ENCODE results near the gene TTC1.
"Not testable (repeated sequence)": the region's sequence is repeated elsewhere in the genome, so short reads cannot be mapped to it uniquely, and the experiment has no call there.

Gene TTC1

DNA sequence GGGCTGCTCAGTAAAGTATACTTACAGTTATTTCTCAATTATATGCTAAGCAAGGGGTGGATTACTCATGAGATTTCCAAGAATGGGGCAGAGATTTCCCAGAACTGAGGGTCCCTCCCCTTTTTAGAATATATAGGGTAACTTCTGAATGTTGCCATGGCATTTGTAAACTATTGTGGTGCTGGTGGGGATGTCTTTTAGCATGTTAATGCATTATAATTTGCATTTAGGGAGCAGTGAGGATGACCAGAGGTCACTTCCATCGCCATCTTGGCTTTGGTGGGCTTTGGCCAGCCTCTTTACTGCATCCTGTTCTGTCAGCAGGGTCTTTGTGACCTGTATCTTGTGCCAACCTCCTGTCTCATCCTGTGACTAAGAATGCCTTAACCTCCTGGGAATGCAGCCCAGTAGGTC is 35.5 kb downstream of the TTC1 start:
- DNase-seq = no peak

GRCh38 chr5:160044967-160045366 is 36.0 kb downstream of the TTC1 start:
- DNase-seq = no peak

DNA sequence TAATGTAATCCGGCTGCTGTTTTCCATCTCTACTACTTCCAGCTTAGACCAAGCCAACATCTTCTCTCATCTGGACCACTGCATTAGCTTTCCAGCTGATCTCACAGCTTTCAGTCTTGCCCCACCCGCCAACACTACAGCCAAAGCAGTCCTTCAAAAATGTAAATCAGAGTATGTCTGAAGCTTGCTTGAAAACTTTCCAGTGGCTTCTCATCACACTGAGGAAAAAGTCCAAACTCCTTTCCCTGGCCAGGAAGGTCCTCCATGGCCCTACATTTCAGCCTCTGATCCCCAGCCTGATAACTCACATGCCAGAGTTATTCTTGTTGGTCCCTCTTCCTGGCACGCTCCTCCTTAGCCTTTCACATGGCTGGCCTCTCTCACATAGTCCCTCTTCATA is 38.5 kb downstream of the TTC1 start:
- DNase-seq = no peak

- DNase-seq = no peak
These were observed 39.2 kb downstream of the TTC1 start for GRCh38 chr5:160048131-160048530.

DNA sequence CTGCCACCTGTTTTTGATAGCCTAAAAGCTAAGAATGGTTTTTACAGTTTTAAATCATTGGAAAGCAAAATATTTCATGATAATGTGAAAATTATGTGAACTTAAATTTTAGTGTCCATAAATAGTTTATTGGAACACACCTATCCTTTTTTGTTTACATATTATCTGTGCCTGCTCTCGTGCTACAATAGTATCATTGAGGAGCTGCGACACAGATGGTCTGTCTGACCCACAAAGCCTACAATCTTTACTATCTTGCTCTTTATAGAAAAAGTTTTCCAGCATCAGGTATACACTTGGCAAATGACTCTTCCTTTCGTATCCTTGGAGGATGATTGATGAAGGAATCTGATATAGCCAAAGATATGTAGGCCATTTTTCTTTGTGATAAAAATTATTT is 40.2 kb downstream of the TTC1 start:
- DNase-seq = no peak

DNA sequence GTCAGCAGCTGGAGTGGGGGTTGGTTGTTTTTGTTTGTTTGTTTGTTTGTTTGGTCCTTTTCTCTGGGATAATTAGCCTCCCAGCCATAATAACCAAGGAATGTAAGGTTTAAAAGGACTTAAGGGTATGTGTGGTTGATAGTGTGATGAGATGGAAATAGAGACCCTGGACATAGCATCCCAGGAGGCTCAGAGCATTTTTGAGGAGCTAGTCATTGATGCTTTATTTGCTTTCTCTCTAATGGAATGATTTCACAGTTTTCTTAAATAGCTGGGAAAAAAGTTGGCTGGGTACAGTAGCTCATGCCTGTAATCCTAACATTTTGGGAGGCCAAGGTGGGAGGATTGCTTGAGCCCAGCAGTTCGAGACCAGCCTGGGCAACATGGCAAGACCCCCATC is 45.1 kb downstream of the TTC1 start:
- no peak for DNase-seq

GRCh38 chr5:160054831-160055230 is 45.9 kb downstream of the TTC1 start:
- no peak for DNase-seq

- no peak for DNase-seq
These were observed 48.3 kb downstream of the TTC1 start for GRCh38 chr5:160057256-160057655.

GRCh38 chr5:160060001-160060400 is 51.1 kb downstream of the TTC1 start:
- DNase-seq = no peak

DNA sequence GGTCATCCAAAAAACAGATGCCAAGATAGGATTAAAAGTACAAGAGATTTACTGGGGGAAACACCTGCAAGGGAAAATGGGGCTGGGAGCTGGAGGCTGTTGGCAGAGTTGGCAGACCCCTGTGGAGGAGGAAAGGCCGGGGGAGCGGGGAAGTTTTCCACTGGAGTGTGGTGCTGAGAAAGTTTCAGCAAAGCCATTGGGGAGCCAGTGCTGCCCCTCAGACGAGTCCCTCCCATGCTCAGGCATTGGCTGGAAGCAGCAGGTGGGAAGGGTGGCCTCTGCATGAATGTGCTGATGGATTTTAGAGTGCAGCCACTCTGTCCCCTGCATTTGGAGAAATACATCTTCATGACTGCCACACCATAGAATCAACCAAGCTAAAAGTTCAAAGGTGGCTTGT is 52.8 kb downstream of the TTC1 start:
- DNase-seq = no peak

DNA sequence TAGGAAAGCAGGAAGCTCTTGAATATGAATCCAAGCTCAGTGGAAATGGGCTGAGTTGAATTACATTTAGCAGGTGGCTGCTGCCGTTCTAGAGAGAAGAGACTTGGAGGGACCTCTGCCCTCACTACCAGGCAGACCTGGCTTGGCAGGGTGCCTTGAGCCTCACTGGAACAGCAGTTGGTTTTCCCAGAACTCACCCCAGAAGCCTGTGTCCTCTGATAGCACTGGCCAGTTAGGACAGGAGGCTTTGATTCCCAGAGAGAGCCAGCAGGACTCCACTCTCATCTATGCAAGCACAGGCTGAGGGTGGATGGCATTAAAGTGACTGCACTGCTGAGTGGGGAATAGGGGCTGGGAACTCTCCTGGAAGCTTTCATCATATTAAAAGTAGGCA is 55.5 kb downstream of the TTC1 start:
- no peak for DNase-seq

GRCh38 chr5:160064995-160065614 is 56.2 kb downstream of the TTC1 start:
- DNase-seq = no peak

- not testable (repeated sequence) for DNase-seq
These were observed 60.2 kb downstream of the TTC1 start for GRCh38 chr5:160069120-160069519.

GRCh38 chr5:160071516-160071915 is 62.6 kb downstream of the TTC1 start:
- no peak for DNase-seq

DNA sequence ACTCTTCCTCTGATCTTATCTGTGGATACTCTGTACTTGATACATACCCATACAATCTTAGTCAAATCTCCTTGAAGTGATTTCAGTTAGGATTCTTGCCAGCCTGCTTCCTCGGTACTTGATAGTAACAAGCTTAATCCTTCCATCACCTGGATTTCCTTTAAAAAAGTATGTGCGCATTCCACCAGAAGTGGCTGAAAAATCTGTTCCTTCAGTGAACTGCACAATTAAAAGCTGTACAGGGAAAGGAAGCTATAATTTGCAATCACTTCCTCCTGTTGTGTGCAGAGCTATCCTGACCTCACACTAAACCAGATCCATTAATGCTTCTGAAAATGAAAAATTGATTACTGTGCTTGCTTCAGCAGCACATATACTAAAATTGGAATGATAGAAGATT is 63.0 kb downstream of the TTC1 start:
- DNase-seq = no peak

DNA sequence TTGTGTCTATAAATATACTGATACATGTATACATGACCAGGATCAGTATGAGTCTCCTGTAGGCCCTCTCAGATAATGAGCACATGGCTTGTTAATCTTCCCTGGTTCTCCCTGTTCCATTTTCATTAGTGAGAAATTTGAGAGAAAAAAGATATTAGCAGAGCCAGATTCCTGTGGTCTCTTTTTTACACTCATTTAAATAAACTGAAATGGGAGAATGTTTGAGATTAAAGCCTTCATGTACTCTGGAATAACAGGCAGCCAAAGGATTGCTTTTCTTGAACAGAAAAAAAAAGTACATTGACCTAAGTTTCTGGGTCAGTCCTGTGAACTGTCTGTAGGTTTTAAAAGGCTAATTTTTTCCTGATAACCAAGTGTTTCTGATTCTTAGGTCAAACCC is 66.1 kb downstream of the TTC1 start:
- no peak for DNase-seq

DNA sequence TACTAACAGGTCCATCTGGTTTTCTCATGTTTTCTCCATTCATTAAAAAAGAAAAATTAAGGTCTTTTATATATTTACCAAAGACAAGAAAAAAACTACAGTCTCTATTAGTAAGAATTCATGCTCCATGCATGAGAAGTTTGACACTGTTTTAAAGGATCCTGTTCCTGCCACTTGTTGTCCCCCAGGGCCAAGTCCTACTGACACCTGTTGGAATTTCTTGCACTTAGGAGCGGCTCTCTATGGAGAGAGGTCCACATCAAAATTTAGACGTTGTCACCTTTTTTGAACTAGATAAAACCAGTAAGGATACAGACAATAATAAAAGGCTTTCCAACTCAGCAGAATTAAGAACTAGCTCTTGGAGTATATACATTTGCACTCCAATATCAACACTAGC is 68.1 kb downstream of the TTC1 start:
- no peak for DNase-seq

DNA sequence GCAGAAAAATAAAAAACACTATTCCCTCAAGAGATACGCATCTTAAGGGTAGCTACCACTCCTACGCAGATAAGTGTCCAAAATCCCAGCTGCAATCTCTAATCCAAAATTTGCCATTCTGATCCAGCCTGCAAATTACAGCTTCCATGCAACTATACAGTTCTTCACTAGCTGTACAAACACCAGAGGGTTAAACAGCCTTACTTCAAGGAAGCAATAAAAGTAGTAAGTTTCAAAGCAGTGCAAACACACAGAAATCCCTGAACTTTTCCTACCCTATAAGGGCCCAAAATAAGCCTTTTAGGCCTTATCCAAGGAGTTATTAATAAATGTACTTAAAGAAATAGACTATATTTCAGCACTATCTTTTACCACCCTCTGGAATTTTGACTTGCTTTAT is 70.8 kb downstream of the TTC1 start:
- no peak for DNase-seq

DNA sequence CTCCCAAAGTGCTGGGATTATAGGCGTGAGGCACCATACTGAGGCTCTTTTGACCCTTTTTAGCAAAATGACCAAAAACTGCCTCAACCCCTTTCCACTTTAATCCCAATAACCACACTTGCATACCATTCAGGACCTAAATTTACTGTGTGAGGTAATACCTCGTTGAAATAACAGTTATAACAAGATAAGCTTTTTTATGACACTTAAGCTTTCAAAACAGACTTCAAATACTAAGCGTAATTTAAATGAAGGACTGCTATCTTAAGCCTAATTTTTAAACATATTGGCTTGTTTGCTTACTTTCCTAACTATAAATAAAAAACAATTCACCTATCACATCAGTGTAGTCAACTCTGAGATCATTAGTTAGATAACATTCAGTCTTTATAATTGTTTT is 72.6 kb downstream of the TTC1 start:
- no peak for DNase-seq

DNA sequence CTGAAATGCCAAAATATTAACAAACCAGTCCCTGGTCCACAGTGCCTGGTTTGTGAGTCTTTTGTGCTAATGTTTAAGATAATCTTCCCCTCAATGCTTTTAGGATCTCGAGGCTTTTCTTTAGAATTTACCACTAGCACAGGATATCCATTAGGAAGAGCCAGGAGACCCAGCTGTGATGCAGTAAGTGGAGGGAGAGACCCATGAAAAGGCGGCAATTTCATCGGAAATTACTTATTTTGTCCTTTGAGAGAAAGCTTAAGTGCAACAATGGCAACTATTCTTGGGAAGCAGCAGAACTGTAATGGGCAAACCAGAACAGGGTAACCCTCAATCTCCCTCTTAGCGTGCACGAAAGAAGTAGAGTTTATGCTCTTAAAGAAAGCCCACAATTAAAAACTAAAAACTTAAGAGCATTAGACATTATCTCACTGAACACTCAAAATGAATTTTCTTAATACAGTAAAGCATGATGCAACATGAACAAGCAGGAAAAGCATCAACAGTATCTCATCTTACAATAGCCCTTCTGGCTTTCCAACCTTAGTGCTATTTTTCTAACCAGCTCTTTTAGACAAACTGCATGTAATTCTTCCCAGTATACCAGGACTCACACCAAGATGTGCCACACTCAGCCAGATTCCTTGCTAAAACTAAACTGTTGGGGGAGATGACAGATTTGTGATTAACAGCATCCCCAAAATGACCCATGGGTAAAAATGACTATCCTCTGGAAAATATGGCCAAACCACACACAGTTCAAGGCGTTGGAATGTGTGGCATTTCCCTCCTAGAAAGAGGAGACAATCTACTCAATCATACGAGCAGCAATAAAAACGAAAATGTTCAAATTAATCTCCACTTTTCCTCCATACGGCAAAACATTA is 73.9 kb downstream of the TTC1 start:
- no peak for DNase-seq

- DNase-seq = no peak
These were observed 74.6 kb downstream of the TTC1 start for GRCh38 chr5:160083501-160083900.

DNA sequence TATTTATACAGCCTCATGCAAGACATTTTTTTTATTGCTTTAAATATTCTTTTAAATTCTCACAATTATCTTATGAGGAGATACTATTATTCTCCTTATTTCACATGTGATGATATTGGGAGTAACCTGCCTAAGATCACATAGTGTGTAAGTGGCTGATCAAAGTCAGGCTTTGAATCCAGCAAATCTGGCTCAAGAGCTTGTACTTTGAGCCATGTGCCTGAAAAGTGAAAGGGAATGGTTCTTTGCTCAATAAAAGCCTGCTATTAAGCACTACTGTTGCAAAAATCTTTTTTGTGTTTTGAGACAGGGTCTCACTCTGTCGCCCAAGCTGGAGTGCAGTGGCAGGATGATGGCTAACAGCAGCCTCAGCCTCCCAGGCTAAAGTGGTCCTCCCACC is 75.2 kb downstream of the TTC1 start:
- no peak for DNase-seq

DNA sequence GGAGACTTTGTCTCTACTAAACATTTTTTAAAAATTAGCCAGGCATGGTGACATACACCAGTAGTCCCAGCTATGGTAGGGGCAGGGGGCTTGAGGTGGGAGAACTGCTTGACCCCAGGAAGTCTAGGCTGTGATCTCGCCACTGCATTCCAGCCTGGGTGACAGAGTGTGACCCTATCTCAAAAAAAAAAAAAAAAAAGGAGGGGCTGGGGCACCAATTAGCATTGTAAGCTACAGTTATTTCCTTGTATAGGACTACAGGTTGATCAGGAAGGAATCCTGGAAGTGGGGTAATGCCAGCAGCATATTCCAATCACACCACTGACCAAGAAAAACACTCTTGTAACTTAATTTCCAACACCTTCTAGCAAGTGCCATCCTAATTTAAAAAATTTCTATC is 78.3 kb downstream of the TTC1 start:
- DNase-seq = no peak

- no peak for DNase-seq
These were observed 79.9 kb downstream of the TTC1 start for GRCh38 chr5:160088805-160089204.

- DNase-seq = no peak
These were observed 80.6 kb downstream of the TTC1 start for GRCh38 chr5:160089531-160089930.
